GM19372 (cell line): ENCODE data around the gene AR.

ENCODE experiments used
- ATAC-seq: cut with Tn5 transposase; IDR thresholded peaks from one replicate; pipeline ENCODE4 v1.9.1; 2021; ENCODE audit warnings: mild to moderate bottlenecking, low read depth, moderate library complexity; ENCODE audit not compliant: unreplicated experiment

Gene AR, protein sequence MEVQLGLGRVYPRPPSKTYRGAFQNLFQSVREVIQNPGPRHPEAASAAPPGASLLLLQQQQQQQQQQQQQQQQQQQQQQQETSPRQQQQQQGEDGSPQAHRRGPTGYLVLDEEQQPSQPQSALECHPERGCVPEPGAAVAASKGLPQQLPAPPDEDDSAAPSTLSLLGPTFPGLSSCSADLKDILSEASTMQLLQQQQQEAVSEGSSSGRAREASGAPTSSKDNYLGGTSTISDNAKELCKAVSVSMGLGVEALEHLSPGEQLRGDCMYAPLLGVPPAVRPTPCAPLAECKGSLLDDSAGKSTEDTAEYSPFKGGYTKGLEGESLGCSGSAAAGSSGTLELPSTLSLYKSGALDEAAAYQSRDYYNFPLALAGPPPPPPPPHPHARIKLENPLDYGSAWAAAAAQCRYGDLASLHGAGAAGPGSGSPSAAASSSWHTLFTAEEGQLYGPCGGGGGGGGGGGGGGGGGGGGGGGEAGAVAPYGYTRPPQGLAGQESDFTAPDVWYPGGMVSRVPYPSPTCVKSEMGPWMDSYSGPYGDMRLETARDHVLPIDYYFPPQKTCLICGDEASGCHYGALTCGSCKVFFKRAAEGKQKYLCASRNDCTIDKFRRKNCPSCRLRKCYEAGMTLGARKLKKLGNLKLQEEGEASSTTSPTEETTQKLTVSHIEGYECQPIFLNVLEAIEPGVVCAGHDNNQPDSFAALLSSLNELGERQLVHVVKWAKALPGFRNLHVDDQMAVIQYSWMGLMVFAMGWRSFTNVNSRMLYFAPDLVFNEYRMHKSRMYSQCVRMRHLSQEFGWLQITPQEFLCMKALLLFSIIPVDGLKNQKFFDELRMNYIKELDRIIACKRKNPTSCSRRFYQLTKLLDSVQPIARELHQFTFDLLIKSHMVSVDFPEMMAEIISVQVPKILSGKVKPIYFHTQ

DNA sequence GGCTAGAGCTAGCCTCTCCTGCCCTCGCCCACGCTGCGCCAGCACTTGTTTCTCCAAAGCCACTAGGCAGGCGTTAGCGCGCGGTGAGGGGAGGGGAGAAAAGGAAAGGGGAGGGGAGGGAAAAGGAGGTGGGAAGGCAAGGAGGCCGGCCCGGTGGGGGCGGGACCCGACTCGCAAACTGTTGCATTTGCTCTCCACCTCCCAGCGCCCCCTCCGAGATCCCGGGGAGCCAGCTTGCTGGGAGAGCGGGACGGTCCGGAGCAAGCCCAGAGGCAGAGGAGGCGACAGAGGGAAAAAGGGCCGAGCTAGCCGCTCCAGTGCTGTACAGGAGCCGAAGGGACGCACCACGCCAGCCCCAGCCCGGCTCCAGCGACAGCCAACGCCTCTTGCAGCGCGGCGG lies at the start of gene AR:
Gene AR (plus strand): TSS at position 204 of the 400 bp plus-strand sequence. CDS start 1,126 bp downstream, outside the sequence.
- ATAC-seq: no peak

DNA sequence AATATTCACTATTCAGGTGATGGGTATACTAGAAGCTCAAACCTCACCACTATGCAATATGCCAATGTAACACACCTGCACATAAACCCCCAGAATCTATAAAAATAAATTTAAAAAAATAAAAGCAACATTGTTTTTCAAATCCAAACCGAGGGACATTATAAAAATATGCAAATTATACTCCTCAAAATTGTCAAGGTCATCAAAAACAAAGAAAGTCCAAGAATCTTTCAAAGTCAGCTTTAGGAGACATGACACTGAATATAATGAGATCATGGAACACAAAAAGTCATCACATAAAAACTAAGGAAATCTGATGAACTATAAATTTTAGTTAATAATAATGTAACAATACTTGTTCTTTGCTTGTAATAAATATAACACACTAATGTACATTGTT lies 43.2 kb upstream of the AR start:
- ATAC-seq: no peak

DNA sequence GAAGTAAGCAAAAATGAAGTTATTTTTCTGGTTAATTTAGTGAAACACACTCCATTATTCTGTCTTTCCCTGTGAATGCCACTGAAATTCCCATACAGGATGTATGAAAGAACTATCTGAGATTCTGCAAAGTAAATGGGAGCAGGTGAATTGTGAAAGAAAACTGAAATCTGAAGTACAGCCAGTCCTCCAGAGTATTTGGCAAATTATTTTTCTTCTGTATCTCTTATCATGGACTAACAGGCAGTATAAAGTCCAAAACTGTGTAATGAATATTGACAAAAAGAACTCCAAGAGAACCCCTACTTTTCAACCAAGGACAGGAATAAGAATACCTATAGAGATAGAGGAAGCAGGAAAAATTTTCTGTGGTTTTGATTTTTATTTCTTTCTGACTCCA lies 40.8 kb upstream of the AR start:
- no peak for ATAC-seq

DNA sequence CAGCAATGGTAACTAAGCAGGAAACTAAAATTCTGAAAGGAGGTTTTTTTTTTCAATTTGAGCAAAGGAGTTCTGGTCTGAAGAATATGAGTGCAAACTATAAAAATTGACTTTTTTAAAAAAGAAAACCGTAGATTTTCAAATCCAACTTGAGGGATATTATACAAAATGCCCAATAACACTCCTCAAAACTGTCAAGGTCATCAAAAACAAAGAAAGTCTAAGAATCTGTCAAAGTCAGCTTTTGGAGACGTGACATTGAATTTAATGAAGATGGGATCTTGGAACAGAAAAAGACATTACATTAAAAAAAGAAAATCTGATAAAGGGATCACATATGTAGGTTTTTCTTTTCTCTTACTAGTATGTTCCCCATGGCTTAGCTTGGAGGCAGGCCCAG lies 40.4 kb upstream of the AR start:
- ATAC-seq: no peak

DNA sequence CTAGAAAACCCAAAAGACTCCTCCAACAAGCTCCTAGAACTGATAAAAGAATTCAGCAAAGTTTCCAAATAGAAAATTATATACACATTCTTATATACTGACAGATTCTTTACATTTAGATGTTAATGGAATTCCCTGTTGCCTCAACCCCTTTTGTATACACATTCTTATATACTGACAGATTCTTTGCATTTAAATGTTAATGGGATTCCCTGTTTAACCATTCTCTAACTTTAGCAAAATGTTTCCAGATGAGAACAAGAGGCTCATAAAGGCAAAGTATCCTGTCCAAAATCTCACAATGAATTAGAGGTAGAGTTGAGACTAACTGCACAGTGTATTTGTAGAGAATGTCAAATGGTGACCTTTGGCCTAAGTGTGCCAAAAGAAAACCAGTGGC lies 23.1 kb upstream of the AR start:
- no peak for ATAC-seq

DNA sequence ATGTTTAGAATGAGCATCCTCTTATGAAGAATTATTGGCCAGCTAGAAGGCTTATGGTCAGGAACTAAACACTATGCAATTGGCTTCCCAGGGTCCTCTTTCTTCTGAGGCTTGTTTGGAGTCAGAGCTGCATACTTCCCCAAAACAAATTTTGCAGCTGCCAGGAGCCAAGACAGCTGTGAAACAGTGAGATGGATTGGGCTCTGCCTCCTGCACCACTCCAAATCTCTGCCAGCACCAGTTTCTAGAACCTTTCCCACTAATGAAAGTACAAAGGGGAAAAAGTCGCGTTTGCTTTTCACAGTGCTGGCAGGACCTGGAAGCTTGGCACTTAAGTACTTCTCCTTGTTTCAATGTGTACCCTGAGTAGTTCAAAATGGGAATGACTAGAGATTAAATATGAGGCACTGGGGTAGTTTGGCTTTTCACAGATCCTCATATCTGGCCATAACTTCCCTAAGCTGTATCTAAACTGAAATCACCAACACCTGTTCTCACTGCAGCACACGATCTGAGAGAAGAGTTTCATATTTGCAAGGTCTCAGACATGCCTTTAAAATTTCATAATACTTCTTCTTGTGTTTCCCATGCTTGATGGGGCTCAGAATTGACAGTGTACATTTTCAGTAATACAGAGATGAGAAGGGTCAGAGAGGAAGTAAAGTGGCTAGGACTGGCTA lies 20.7 kb upstream of the AR start:
- no peak for ATAC-seq

DNA sequence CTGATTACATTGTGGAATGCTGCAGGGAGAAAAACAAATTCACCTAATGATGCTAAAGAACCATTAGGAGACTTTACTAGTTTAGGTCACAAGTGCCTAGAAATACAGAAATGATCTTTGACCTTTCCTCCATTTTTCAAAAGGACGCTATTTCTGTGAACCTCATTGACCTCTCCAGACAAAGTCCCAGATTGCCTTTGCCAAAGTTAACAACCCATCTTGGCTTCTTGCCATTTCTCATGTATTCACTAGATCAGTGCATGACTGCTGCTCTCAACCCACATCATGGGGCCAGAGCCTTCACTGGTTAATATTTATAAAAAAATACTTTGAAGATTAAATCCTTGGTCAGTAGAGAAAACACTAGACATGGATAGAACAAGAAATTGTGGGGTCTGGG lies 19.9 kb upstream of the AR start:
- no peak for ATAC-seq

DNA sequence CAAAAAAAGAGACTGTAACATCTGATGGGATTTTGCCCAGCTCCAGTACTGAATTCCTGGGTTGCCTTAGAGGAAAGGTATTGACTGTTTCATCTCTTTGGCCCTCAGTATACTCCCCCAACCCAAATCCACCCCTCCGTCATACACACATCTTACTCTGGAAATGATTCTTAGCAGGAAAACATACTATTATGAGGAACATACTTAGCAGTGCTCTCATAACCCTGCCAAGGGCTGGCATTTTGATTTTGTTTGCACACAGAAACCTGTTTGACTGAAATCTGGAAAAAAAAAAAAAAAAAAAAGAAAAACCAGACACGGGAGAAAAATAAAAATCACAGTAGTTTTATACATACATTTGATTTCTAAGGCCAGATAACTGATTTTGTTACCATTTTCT lies 19.4 kb upstream of the AR start:
- ATAC-seq: no peak

DNA sequence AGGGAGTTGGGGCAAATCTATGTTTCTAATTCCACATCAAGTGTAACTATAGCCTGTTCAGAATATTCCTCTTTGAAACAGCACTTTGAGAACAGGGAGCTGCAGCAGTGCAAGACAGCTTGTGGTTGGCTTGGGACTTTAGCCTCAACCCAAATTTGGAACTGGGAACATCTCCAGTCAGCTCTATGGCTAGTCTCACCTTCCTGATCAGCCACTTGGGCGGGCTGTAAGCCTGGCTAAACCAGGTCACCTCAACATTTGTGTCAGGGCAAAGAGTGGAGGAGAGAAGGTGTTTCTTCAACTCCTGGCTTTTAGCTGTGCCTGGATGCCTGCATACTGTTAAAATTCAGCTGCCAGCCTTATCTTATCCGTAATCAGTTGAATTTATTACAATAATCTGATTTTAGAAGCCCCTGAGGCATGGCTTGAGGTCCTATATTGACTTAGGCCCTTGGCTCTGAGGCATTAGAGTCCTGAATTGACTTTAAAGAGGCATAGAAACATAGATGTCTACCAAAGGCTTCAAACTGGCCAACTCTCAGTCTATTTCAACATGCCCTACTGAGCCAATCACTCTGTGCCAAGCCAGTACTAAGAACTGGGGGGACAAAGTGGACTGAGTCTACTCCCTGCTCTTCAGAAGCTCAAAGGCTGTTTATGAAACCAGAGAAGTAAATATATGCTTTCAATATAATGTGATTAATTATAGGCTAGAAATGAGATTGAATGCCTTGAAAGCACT lies 18.7 kb upstream of the AR start:
- no peak for ATAC-seq

DNA sequence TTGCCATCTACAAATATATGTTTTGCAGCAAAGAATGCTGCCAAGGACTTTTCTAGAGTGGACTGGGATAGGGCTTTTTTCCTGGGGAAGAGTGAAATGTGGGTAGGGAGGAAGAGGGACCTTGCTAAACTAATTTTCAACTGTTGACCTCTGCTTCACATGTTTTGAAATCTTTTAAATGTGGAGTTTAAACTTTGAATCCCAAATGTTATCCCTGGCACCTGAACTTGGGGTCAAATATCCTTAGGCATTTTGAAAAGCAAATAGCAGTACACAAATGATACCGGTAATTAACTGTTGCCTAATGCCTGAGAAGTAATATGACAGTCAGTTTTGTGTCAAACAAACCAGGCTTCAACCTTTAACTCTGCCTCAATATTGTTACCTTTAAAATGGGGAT lies 7.3 kb upstream of the AR start:
- no peak for ATAC-seq

DNA sequence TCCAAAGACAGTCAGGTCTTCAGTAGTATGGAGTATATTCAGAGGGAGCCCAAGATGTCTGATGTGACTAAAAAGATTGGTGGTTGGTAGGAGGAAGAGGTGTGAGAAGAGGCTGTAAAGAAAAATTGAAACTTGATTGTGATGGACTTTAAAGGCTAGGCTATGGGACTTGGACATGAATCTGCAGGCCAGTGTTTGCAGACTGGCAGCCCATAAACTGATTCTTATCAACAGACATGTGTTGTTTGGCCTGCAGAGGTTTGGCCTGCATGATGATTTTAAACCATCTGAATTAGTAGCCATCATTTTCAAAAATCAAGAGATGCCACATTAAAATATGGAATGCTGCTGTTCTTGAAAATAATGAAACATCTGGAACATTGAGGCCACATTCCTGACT lies 5.4 kb upstream of the AR start:
- no peak for ATAC-seq

DNA sequence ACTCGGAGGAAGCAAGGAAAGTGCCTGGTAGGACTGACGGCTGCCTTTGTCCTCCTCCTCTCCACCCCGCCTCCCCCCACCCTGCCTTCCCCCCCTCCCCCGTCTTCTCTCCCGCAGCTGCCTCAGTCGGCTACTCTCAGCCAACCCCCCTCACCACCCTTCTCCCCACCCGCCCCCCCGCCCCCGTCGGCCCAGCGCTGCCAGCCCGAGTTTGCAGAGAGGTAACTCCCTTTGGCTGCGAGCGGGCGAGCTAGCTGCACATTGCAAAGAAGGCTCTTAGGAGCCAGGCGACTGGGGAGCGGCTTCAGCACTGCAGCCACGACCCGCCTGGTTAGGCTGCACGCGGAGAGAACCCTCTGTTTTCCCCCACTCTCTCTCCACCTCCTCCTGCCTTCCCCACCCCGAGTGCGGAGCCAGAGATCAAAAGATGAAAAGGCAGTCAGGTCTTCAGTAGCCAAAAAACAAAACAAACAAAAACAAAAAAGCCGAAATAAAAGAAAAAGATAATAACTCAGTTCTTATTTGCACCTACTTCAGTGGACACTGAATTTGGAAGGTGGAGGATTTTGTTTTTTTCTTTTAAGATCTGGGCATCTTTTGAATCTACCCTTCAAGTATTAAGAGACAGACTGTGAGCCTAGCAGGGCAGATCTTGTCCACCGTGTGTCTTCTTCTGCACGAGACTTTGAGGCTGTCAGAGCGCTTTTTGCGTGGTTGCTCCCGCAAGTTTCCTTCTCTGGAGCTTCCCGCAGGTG lies 637 bp downstream of the AR start:
- no peak for ATAC-seq

DNA sequence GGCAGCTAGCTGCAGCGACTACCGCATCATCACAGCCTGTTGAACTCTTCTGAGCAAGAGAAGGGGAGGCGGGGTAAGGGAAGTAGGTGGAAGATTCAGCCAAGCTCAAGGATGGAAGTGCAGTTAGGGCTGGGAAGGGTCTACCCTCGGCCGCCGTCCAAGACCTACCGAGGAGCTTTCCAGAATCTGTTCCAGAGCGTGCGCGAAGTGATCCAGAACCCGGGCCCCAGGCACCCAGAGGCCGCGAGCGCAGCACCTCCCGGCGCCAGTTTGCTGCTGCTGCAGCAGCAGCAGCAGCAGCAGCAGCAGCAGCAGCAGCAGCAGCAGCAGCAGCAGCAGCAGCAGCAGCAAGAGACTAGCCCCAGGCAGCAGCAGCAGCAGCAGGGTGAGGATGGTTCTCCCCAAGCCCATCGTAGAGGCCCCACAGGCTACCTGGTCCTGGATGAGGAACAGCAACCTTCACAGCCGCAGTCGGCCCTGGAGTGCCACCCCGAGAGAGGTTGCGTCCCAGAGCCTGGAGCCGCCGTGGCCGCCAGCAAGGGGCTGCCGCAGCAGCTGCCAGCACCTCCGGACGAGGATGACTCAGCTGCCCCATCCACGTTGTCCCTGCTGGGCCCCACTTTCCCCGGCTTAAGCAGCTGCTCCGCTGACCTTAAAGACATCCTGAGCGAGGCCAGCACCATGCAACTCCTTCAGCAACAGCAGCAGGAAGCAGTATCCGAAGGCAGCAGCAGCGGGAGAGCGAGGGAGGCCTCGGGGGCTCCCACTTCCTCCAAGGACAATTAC lies 1.4 kb downstream of the AR start:
- ATAC-seq: no peak

DNA sequence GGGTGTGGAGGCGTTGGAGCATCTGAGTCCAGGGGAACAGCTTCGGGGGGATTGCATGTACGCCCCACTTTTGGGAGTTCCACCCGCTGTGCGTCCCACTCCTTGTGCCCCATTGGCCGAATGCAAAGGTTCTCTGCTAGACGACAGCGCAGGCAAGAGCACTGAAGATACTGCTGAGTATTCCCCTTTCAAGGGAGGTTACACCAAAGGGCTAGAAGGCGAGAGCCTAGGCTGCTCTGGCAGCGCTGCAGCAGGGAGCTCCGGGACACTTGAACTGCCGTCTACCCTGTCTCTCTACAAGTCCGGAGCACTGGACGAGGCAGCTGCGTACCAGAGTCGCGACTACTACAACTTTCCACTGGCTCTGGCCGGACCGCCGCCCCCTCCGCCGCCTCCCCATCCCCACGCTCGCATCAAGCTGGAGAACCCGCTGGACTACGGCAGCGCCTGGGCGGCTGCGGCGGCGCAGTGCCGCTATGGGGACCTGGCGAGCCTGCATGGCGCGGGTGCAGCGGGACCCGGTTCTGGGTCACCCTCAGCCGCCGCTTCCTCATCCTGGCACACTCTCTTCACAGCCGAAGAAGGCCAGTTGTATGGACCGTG lies 2.2 kb downstream of the AR start:
- ATAC-seq: peak; percentile 48

DNA sequence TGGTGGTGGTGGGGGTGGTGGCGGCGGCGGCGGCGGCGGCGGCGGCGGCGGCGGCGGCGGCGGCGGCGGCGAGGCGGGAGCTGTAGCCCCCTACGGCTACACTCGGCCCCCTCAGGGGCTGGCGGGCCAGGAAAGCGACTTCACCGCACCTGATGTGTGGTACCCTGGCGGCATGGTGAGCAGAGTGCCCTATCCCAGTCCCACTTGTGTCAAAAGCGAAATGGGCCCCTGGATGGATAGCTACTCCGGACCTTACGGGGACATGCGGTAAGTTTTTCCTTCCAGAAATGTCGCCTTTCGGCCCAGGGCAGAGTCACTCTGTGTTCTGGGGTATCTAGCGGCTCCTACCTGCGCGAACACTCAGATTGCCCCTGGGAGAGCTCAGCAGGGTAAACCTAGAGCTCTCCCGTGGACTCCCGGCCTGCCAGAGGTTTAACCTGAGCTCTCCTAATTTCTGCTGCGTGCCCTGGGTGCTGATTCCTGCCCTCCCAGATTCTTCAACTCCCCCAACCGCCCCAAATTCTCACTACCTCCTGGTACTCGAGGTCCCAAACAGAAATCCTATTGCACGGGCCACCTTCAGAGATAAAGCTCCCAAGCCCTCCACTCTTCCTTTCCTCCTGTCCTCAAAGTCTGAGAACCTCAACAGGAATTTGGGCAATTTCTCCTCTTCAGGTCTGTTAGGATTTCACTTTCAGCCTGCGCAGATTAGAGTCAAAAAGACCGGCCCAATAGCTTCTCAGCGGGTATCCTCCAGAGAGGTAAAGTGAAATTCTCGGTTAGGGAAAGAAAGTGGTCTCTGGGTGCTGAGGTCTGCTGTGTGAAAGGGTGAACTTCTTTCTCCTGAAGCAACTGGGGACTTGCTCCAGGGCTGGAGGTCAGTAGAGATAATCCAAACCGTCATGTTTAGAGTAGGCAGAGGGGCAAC lies 2.9 kb downstream of the AR start:
- no peak for ATAC-seq

DNA sequence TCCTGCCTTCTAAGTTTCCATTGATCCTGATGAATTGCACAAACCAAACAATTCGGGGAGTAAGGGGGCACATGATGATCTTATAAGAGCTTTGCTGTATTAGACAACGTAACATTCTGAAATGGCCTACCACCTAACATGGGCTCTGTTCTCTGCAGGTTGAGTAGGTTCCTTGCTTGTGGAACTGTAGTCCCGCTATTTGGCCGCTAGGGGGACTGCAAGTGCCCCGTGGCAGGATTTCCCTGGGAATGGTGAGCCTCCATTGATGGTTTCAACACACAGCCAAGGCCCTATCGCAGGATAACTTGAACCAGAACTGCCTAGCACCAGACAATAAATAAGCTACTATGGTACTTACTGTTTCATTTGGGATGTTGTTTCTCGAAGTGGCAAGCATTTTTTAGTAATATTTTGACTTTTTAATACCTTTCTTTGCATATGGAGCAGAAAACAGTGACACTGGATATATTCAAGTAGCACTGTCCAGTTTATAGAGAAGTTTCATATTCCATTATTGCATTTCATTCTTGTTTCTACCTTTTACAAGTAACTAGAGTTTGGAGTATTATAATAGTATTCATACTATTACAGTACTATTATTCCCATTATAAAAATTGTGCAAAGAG lies 11.9 kb downstream of the AR start:
- ATAC-seq: no peak

DNA sequence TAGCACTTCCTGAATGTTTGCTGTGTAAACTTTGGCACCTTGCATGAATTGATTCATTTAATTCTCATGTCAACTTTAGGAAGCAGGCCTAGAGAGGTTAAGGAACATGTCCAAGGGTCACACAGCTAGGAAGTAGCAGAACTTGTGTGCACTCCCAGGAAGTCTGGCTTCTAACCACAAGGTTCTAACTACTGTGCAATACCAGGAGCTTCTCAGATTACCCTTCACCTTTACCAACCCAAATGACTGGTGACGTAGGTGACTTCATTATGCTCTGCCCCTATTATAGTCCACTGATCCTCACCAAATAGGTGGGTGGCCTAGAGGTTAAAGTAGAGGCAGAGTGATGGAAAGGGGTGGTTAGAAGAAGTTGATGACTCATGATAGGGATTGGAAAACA lies 14.4 kb downstream of the AR start:
- no peak for ATAC-seq
